Mammary epithelial cell (primary cell): ENCODE measurements around the gene NSMCE1.

Experiments
- EZH2 ChIP-seq: IDR thresholded peaks from 2 replicates; pipeline ENCODE4 v1.6.1; 2012; ENCODE audit warnings: low read length, inconsistent platforms, borderline replicate concordance
- TF ChIP-seq, protein P1 (sequence below), 2 donors: IDR thresholded peaks in 1 of 2; conservative IDR thresholded peaks in 1 of 2; 2 replicates each; pipeline ENCODE4 v1.5.1; 2011 to 2012; ENCODE audit warnings: inconsistent platforms in 2 of 2, low read length in 2 of 2, mild to moderate bottlenecking in 2 of 2, control low read depth in 1 of 2, low read depth in 1 of 2; ENCODE audit not compliant: insufficient read depth in 1 of 2; ENCODE audit errors: extremely low read depth in 1 of 2

DNA sequence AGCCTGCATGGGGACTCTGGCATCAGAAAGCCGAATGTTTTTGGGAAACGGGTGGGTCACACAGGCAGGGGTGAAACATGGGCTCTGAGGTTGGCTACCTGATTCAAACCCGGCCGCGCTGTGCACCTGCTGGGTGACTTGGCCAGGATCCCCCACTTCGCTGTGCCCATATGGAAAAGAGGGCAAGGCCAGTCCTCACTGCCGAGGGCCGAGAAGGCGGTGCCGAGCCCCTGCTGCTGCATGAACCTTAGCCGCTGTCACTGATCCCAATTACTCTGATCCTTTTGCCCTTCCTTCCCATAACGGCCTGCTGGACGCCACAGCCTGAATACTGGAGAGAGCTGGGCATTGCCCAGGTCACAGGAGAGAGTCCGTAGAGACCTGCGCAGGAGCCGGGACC is 47.6 kb downstream of the NSMCE1 start:
- TF ChIP-seq, protein P1, sequence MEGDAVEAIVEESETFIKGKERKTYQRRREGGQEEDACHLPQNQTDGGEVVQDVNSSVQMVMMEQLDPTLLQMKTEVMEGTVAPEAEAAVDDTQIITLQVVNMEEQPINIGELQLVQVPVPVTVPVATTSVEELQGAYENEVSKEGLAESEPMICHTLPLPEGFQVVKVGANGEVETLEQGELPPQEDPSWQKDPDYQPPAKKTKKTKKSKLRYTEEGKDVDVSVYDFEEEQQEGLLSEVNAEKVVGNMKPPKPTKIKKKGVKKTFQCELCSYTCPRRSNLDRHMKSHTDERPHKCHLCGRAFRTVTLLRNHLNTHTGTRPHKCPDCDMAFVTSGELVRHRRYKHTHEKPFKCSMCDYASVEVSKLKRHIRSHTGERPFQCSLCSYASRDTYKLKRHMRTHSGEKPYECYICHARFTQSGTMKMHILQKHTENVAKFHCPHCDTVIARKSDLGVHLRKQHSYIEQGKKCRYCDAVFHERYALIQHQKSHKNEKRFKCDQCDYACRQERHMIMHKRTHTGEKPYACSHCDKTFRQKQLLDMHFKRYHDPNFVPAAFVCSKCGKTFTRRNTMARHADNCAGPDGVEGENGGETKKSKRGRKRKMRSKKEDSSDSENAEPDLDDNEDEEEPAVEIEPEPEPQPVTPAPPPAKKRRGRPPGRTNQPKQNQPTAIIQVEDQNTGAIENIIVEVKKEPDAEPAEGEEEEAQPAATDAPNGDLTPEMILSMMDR (conservative IDR thresholded peaks at IDR 0.05 in 1 of 2, IDR thresholded peaks at IDR 0.05 in 1 of 2; ENCODE audit: extremely low read depth in 1 of 2, insufficient read depth in 1 of 2, low read depth in 1 of 2, low read length in 2 of 2): no peak
- no peak for TF ChIP-seq EZH2
